CD14-positive monocyte (primary cell): ENCODE data around the gene SHROOM3. TPM values are rescaled to one million over a fixed set of nuclear protein-coding genes. Genes with fewer than 3 reads are reported as not detected.

Source experiments
- DNase-seq, 3 donors: peaks; one replicate each; pipeline ENCODE4 v3.0.0-alpha.2; 2011 to 2022
- H2AFZ ChIP-seq: 2 replicates; pipeline ENCODE4 v1.6.0; 2012; ENCODE audit warnings: mild to moderate bottlenecking, low read depth, low read length, inconsistent platforms; ENCODE audit not compliant: insufficient read depth, poor library complexity, severe bottlenecking
- H3K27ac ChIP-seq, 2 donors: 1 replicate in 1 of 2; 2 replicates in 1 of 2; pipeline ENCODE4 v1.5.1; 2012 to 2013; ENCODE audit warnings: low read length in 2 of 2, control low read depth in 1 of 2, inconsistent platforms in 1 of 2, low read depth in 1 of 2, mild to moderate bottlenecking in 1 of 2
- H3K27me3 ChIP-seq, 2 donors: one replicate each; pipeline versions ENCODE4 v1.6.0 to v1.6.1; 2011 to 2013; ENCODE audit warnings: low read length in 2 of 2; ENCODE audit not compliant: control insufficient read depth in 2 of 2, insufficient read depth in 2 of 2
- H3K36me3 ChIP-seq, 2 donors: replicated peaks in 1 of 2; 1 replicate in 1 of 2; 2 replicates in 1 of 2; pipeline versions ENCODE4 v1.5.1 to v1.6.1; 2012 to 2013; ENCODE audit warnings: low read length in 2 of 2, control low read depth in 1 of 2, inconsistent platforms in 1 of 2, mild to moderate bottlenecking in 1 of 2; ENCODE audit not compliant: insufficient read depth in 2 of 2, control insufficient read depth in 1 of 2
- H3K4me1 ChIP-seq, 2 donors: 1 replicate in 1 of 2; 2 replicates in 1 of 2; pipeline versions ENCODE4 v1.5.1 to v1.6.1; 2012 to 2013; ENCODE audit warnings: low read length in 2 of 2, control low read depth in 1 of 2, inconsistent platforms in 1 of 2, mild to moderate bottlenecking in 1 of 2, moderate library complexity in 1 of 2; ENCODE audit not compliant: insufficient read depth in 2 of 2, control insufficient read depth in 1 of 2
- H3K4me2 ChIP-seq: replicated peaks from 2 replicates; pipeline ENCODE3; 2012; ENCODE audit warnings: low read length, moderate library complexity, mild to moderate bottlenecking; ENCODE audit not compliant: poor library complexity, severe bottlenecking; ENCODE audit errors: extremely low read depth
- H3K4me3 ChIP-seq, 3 experiments: fragments of 200-600 bp in 1 of 3; sonication (generic) in 1 of 3; replicated peaks in 1 of 3; 1 replicate in 2 of 3; 2 replicates in 1 of 3; pipeline ENCODE4 v1.5.1; 2011 to 2013; ENCODE audit warnings: low read length in 3 of 3, mild to moderate bottlenecking in 3 of 3, control low read depth in 2 of 3, low read depth in 2 of 3, inconsistent platforms in 1 of 3, moderate library complexity in 1 of 3
- H3K79me2 ChIP-seq: 2 replicates; pipeline ENCODE4 v1.6.0; 2012; ENCODE audit warnings: mild to moderate bottlenecking, control low read depth, inconsistent platforms, low read length, moderate library complexity; ENCODE audit not compliant: insufficient read depth
- H3K9ac ChIP-seq: 2 replicates; pipeline ENCODE4 v1.6.0; 2017; ENCODE audit warnings: low read length, mild to moderate bottlenecking; ENCODE audit not compliant: insufficient read depth, poor library complexity, severe bottlenecking
- H3K9me3 ChIP-seq, 2 donors: replicated peaks in 1 of 2; 1 replicate in 1 of 2; 2 replicates in 1 of 2; pipeline versions ENCODE4 v1.5.1 to v1.6.1; 2012 to 2013; ENCODE audit warnings: low read length in 2 of 2, control low read depth in 1 of 2; ENCODE audit not compliant: control insufficient read depth in 1 of 2, insufficient read depth in 1 of 2
- H4K20me1 ChIP-seq: 2 replicates; pipeline ENCODE4 v1.6.0; 2012; ENCODE audit warnings: mild to moderate bottlenecking, low read length, control low read depth, moderate library complexity; ENCODE audit not compliant: insufficient read depth
- H3K27ac Mint-ChIP-seq, 7 donors: one replicate each; pipeline ENCODE4 v1.8.0; 2020; ENCODE audit warnings: mild to moderate bottlenecking in 7 of 7, mixed read lengths in 7 of 7, moderate library complexity in 6 of 7, inconsistent platforms in 2 of 7
- H3K27me3 Mint-ChIP-seq, 3 donors: one replicate each; pipeline ENCODE4 v1.8.0; 2021 to 2022; ENCODE audit warnings: low read depth in 3 of 3, mild to moderate bottlenecking in 3 of 3, mixed read lengths in 3 of 3, moderate library complexity in 3 of 3, inconsistent platforms in 1 of 3
- H3K36me3 Mint-ChIP-seq, 2 donors: one replicate each; pipeline ENCODE4 v1.8.0; 2020; ENCODE audit warnings: mixed read lengths in 2 of 2, inconsistent platforms in 1 of 2, mild to moderate bottlenecking in 1 of 2
- H3K4me1 Mint-ChIP-seq: one replicate; pipeline ENCODE4 v1.8.0; 2020; ENCODE audit warnings: mild to moderate bottlenecking, mixed read lengths
- H3K4me3 Mint-ChIP-seq, 2 donors: one replicate each; pipeline ENCODE4 v1.8.0; 2020; ENCODE audit warnings: mild to moderate bottlenecking in 2 of 2, mixed read lengths in 2 of 2, moderate library complexity in 1 of 2
- H3K9me3 Mint-ChIP-seq, 7 donors: one replicate each; pipeline ENCODE4 v1.8.0; 2020 to 2022; ENCODE audit warnings: mixed read lengths in 7 of 7, mild to moderate bottlenecking in 6 of 7, moderate library complexity in 6 of 7, inconsistent platforms in 2 of 7
- WGBS: methylation state at CpG from one replicate; pipeline ENCODE4 v1.1.5; 2013; ENCODE audit warnings: missing lambda C conversion rate; ENCODE audit not compliant: insufficient coverage; 5-methylcytosine and 5-hydroxymethylcytosine counted together
- intact Hi-C, 2 donors: fragments of 100-400 bp; cut with micrococcal nuclease; formaldehyde crosslinking; loops; one replicate each; pipeline versions ENCODE4 v1.15.0 to v1.15.1; 2023
- polyA plus RNA-seq, 3 donors: library from polyadenylated mRNA; depleted of rRNA in 1 of 3; unstranded in 2 of 3; stranded (reverse) in 1 of 3; fragments of 300-500 nt in 2 of 3; fragments of >200 nt in 1 of 3; fragmentation: Illumina TruSeq in 2 of 3; gene quantifications; 1 replicate in 2 of 3; 2 replicates in 1 of 3; pipeline ENCODE4 v1.2.3, GENCODE V29; 2012 to 2021
- TF ChIP-seq, protein P1 (sequence below): fragments of 200-600 bp; IDR thresholded peaks from one replicate; pipeline ENCODE4 v1.8.0; 2022; ENCODE audit warnings: antibody characterized with exemption, mild to moderate bottlenecking

Gene SHROOM3
- polyA plus RNA-seq, 3 donors = not detected

- H3K27ac ChIP-seq = no peak overlapping the region
- H2AFZ ChIP-seq = no peak overlapping the region
- H3K27ac Mint-ChIP-seq = no peak overlapping the region
- H3K4me1 ChIP-seq = no peaks in the 10 kb centered on the region
- H3K4me3 Mint-ChIP-seq = no peak overlapping the region
- H3K4me2 ChIP-seq = no peak overlapping the region
- no peaks in the 10 kb centered on the region for H3K4me1 Mint-ChIP-seq
- DNase-seq = no peak
- no peaks in the 10 kb centered on the region for H3K9me3 ChIP-seq
- H3K27me3 ChIP-seq = no peaks in the 10 kb centered on the region
- intact Hi-C loops = no loop called here
- TF ChIP-seq, protein P1, sequence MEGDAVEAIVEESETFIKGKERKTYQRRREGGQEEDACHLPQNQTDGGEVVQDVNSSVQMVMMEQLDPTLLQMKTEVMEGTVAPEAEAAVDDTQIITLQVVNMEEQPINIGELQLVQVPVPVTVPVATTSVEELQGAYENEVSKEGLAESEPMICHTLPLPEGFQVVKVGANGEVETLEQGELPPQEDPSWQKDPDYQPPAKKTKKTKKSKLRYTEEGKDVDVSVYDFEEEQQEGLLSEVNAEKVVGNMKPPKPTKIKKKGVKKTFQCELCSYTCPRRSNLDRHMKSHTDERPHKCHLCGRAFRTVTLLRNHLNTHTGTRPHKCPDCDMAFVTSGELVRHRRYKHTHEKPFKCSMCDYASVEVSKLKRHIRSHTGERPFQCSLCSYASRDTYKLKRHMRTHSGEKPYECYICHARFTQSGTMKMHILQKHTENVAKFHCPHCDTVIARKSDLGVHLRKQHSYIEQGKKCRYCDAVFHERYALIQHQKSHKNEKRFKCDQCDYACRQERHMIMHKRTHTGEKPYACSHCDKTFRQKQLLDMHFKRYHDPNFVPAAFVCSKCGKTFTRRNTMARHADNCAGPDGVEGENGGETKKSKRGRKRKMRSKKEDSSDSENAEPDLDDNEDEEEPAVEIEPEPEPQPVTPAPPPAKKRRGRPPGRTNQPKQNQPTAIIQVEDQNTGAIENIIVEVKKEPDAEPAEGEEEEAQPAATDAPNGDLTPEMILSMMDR = no peak
- WGBS = no CpG with 5 or more reads among the region's 3 CpGs
- H3K79me2 ChIP-seq = no peaks in the 10 kb centered on the region
- H4K20me1 ChIP-seq = no peaks in the 10 kb centered on the region
- H3K9me3 Mint-ChIP-seq = peaks cover 0 to 3% (median 2%) of the 10 kb centered on the region in 7 donors
- no peak overlapping the region for H3K9ac ChIP-seq
- H3K27me3 Mint-ChIP-seq = peaks cover 3 to 11% (median 4%) of the 10 kb centered on the region in 3 donors
- no peaks in the 10 kb centered on the region for H3K36me3 ChIP-seq
- no peaks in the 10 kb centered on the region for H3K36me3 Mint-ChIP-seq
- no peak overlapping the region for H3K4me3 ChIP-seq
Observed at GRCh38 chr4:76674983-76675382, 240.0 kb downstream of the SHROOM3 start.

DNA sequence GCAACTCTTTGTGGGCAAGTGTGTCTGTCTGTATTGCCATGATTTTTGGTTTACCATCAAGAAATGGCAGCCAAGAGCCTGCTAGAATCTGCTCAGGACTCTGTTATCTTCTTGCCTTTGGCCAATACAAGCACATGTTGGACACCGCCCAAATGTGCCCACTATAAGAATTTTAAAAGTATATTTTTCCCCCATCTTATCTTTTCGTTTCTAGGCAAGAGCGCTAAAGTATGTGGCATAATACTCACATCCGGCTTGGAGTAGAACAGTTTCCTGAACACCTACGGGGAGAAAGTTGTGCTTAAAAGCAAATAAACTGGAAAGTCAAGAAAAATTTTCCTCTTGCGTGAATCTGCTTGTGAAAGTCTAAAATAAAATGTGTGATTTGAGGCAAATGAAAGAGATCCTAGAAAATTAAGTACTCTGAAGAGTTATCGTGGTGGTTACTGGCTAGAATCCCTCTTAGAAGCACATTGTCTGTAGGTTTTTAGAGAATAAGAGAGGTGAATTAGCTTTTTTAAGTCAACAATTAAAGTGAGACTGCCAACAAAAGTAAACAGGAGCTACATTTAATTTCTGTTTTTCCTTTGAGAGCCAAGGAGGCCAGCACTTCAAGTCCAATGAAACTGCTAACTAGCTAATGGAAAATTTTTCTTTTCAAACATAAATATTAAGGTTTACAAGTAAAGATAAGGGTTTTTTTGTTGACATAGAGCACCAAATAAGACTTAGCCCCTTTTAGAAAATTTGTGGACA lies 242.7 kb downstream of the SHROOM3 start:
- H3K4me2 ChIP-seq = no peak overlapping the region
- no peak overlapping the region for H2AFZ ChIP-seq
- no peaks in the 10 kb centered on the region for H3K36me3 ChIP-seq
- no peak overlapping the region for H3K9ac ChIP-seq
- intact Hi-C loops = no loop called here
- Mint-ChIP-seq H3K4me3 (no peak overlapping the region), H3K36me3 (no peaks in the 10 kb centered on the region), H3K4me1 (no peaks in the 10 kb centered on the region), H3K9me3 (peaks cover 0 to 6% (median 0%) of the 10 kb centered on the region in 7 donors), H3K27me3 (peaks cover 2 to 10% (median 7%) of the 10 kb centered on the region in 3 donors), H3K27ac (no peak overlapping the region)
- H3K4me3 ChIP-seq = no peak overlapping the region
- DNase-seq = no peak
- H3K79me2 ChIP-seq = no peaks in the 10 kb centered on the region
- H3K9me3 ChIP-seq = no peaks in the 10 kb centered on the region
- H3K27ac ChIP-seq = no peak overlapping the region
- no peaks in the 10 kb centered on the region for H3K4me1 ChIP-seq
- TF ChIP-seq, protein P1 = no peak
- 100% methylated on average over 3 of the region's 7 CpGs for WGBS
- no peaks in the 10 kb centered on the region for H3K27me3 ChIP-seq
- H4K20me1 ChIP-seq = no peaks in the 10 kb centered on the region
